ENCODE measurements around the gene AVPR1B.

AVPR1B gene

GRCh38 chr1:206142011-206142410, 24.8 kb upstream of the AVPR1B start:
- DNase-seq = no peak
- in situ Hi-C loops (cut with HindIII; ENCODE audit: low pct_ligation_motif_present, low sequenced_read_pairs) = no loop called here
- H3K36me3 ChIP-seq (replicated peaks) = no peaks in the 10 kb centered on the region
- peaks cover 7% of the 10 kb centered on the region for H3K27me3 ChIP-seq (replicated peaks)
- H3K27ac ChIP-seq = no peak overlapping the region
- no peak overlapping the region for H3K4me3 ChIP-seq (ENCODE audit: low read depth, low read length)
- no peak for TF ChIP-seq CTCF (IDR thresholded peaks at IDR 0.05; ENCODE audit: low read depth, low read length, missing control alignments)

- no peak overlapping the region for H3K27ac ChIP-seq
- in situ Hi-C loops (cut with HindIII; ENCODE audit: low pct_ligation_motif_present, low sequenced_read_pairs) = no loop called here
- peaks cover 6% of the 10 kb centered on the region for H3K27me3 ChIP-seq (replicated peaks)
- H3K36me3 ChIP-seq (replicated peaks) = no peaks in the 10 kb centered on the region
- no peak overlapping the region for H3K4me3 ChIP-seq (ENCODE audit: low read depth, low read length)
- DNase-seq = no peak
- no peak for TF ChIP-seq CTCF (IDR thresholded peaks at IDR 0.05; ENCODE audit: low read depth, low read length, missing control alignments)
These were observed 19.1 kb upstream of the AVPR1B start for GRCh38 chr1:206136241-206136640.

GRCh38 chr1:206135248-206135647, 18.1 kb upstream of the AVPR1B start:
- TF ChIP-seq CTCF (IDR thresholded peaks at IDR 0.05; ENCODE audit: low read depth, low read length, missing control alignments) = no peak
- in situ Hi-C loops (cut with HindIII; ENCODE audit: low pct_ligation_motif_present, low sequenced_read_pairs) = no loop called here

GRCh38 chr1:206133751-206134415, 16.7 kb upstream of the AVPR1B start:
- TF ChIP-seq CTCF (IDR thresholded peaks at IDR 0.05; ENCODE audit: low read depth, low read length, missing control alignments) = no peak
- Histone ChIP-seq H3K27ac (no peak overlapping the region), H3K36me3 (replicated peaks) (no peaks in the 10 kb centered on the region), H3K27me3 (replicated peaks) (peaks cover 2% of the 10 kb centered on the region), H3K4me3 (ENCODE audit: low read depth, low read length) (no peak overlapping the region)
- DNase-seq = no peak
- in situ Hi-C loops (cut with HindIII; ENCODE audit: low pct_ligation_motif_present, low sequenced_read_pairs) = no loop called here

More at GRCh38 chr1:206135248-206135647, 18.1 kb upstream of the AVPR1B start:
- H3K4me3 ChIP-seq (ENCODE audit: low read depth, low read length) = no peak overlapping the region
- DNase-seq = no peak
- H3K36me3 ChIP-seq (replicated peaks) = no peaks in the 10 kb centered on the region
- H3K27me3 ChIP-seq (replicated peaks) = peaks cover 6% of the 10 kb centered on the region
- H3K27ac ChIP-seq = no peak overlapping the region

GRCh38 chr1:206131037-206131436, 13.8 kb upstream of the AVPR1B start:
- TF ChIP-seq CTCF (IDR thresholded peaks at IDR 0.05; ENCODE audit: low read depth, low read length, missing control alignments) = no peak
- in situ Hi-C loops (cut with HindIII; ENCODE audit: low pct_ligation_motif_present, low sequenced_read_pairs) = no loop called here
- H3K4me3 ChIP-seq (ENCODE audit: low read depth, low read length) = no peak overlapping the region
- no peaks in the 10 kb centered on the region for H3K36me3 ChIP-seq (replicated peaks)
- no peak for DNase-seq
- H3K27me3 ChIP-seq (replicated peaks) = no peaks in the 10 kb centered on the region
- no peak overlapping the region for H3K27ac ChIP-seq

- Histone ChIP-seq H3K27ac (no peak overlapping the region), H3K27me3 (replicated peaks) (no peaks in the 10 kb centered on the region), H3K4me3 (ENCODE audit: low read depth, low read length) (no peak overlapping the region), H3K36me3 (replicated peaks) (no peaks in the 10 kb centered on the region)
- no peak for DNase-seq
- in situ Hi-C loops (cut with HindIII; ENCODE audit: low pct_ligation_motif_present, low sequenced_read_pairs) = no loop called here
- no peak for TF ChIP-seq CTCF (IDR thresholded peaks at IDR 0.05; ENCODE audit: low read depth, low read length, missing control alignments)
These were observed 11.0 kb upstream of the AVPR1B start for GRCh38 chr1:206128196-206128595.

Measured in brain microvascular endothelial cell (primary cell).